Lung microvascular endothelial cell (primary cell): Measurements from ENCODE around the gene GAB3. TPM values are rescaled to one million over a fixed set of nuclear protein-coding genes. Genes with fewer than 3 reads are reported as not detected.

Experiments used
- DNase-seq, 2 donors: peaks; one replicate each; pipeline versions ENCODE4 v3.0.0 to v3.0.0-alpha.2; 2010; ENCODE audit warnings: low read depth in 2 of 2
- total RNA-seq: library from RNA; depleted of rRNA; stranded (reverse); fragments of >200 nt; gene quantifications from 2 replicates; pipeline ENCODE4 v1.2.1, GENCODE V29; 2014

GAB3 gene
- total RNA-seq, 1 donor from 2014 or later, result 7.9 TPM

- DNase-seq, result peak in 1 of 2 donors; percentile 78
Observed at GRCh38 chrX:154751669-154752271, 893 bp upstream of the GAB3 start.

- DNase-seq, result no peak
Observed at GRCh38 chrX:154751203-154751668, 359 bp upstream of the GAB3 start.

GRCh38 chrX:154749856-154750255 is 1.0 kb downstream of the GAB3 start:
- peak in 1 of 2 donors; percentile 52 for DNase-seq

- peak; percentile 62 to 78 for DNase-seq
Observed at GRCh38 chrX:154748712-154749339, 2.1 kb downstream of the GAB3 start.

- no peak for DNase-seq
Observed at GRCh38 chrX:154742613-154743012, 8.3 kb downstream of the GAB3 start.

- no peak for DNase-seq
Observed at GRCh38 chrX:154739952-154740465, 10.9 kb downstream of the GAB3 start.

GRCh38 chrX:154738011-154738738 is 12.7 kb downstream of the GAB3 start:
- DNase-seq, result peak; percentile 73 to 93

GRCh38 chrX:154737136-154737535 is 13.7 kb downstream of the GAB3 start:
- DNase-seq, result no peak

- peak; percentile 44 to 83 for DNase-seq
Observed at GRCh38 chrX:154735695-154736393, 15.0 kb downstream of the GAB3 start.

GRCh38 chrX:154734061-154734781 is 16.7 kb downstream of the GAB3 start:
- DNase-seq, result peak in 1 of 2 donors; percentile 38

- DNase-seq, result peak in 1 of 2 donors; percentile 59
Observed at GRCh38 chrX:154733066-154733425, 17.8 kb downstream of the GAB3 start.

- DNase-seq, result peak in 1 of 2 donors; percentile 48
Observed at GRCh38 chrX:154732421-154733065, 18.3 kb downstream of the GAB3 start.

GRCh38 chrX:154731881-154732280 is 19.0 kb downstream of the GAB3 start:
- peak; percentile 25 to 38 for DNase-seq

GRCh38 chrX:154731184-154731583 is 19.7 kb downstream of the GAB3 start:
- no peak for DNase-seq

GRCh38 chrX:154730253-154730891 is 20.5 kb downstream of the GAB3 start:
- peak; percentile 85 to 96 for DNase-seq

- DNase-seq, result peak in 1 of 2 donors; percentile 8
Observed at GRCh38 chrX:154729439-154729838, 21.4 kb downstream of the GAB3 start.

GRCh38 chrX:154728431-154729190 is 22.3 kb downstream of the GAB3 start:
- DNase-seq, result no peak

GRCh38 chrX:154727871-154728270 is 23.0 kb downstream of the GAB3 start:
- DNase-seq, result peak; percentile 84 to 86

GRCh38 chrX:154727418-154727817 is 23.5 kb downstream of the GAB3 start:
- no peak for DNase-seq
